GM23338 (cell line): ENCODE measurements around the gene COX7B2. TPM values are rescaled to one million over a fixed set of nuclear protein-coding genes. Genes with fewer than 3 reads are reported as not detected.

ENCODE experiments used
- ATAC-seq: fragments of 200-7000 bp; cut with Tn5 transposase; 3 replicates; pipeline ENCODE4 v1.9.1; 2020
- DNase-seq: peaks from one replicate; pipeline ENCODE4 v3.0.0-alpha.2; 2015; ENCODE audit warnings: low spot score
- H2AFZ ChIP-seq: fragments of 200-600 bp; sonication (generic); 2 replicates; pipeline ENCODE4 v1.8.0; 2016; ENCODE audit warnings: antibody characterized with exemption, mild to moderate bottlenecking, moderate library complexity
- H3F3A ChIP-seq: fragments of 200-600 bp; sonication (generic); replicated peaks from 2 replicates; pipeline ENCODE4 v1.8.0; 2017; ENCODE audit warnings: antibody characterized with exemption, mixed run types, low read depth
- H3K27ac ChIP-seq: fragments of 200-600 bp; sonication (generic); 2 replicates; pipeline ENCODE4 v1.6.1; 2016; ENCODE audit warnings: low read depth
- H3K27me3 ChIP-seq: fragments of 200-600 bp; sonication (generic); 2 replicates; pipeline ENCODE4 v1.8.0; 2016; ENCODE audit warnings: mild to moderate bottlenecking, mixed run types, moderate library complexity; ENCODE audit not compliant: insufficient read depth
- H3K36me3 ChIP-seq: fragments of 200-600 bp; sonication (generic); 2 replicates; pipeline ENCODE4 v1.8.0; 2016; ENCODE audit warnings: mild to moderate bottlenecking; ENCODE audit not compliant: insufficient read depth
- H3K4me1 ChIP-seq: fragments of 200-600 bp; sonication (generic); 2 replicates; pipeline ENCODE4 v1.8.0; 2016; ENCODE audit warnings: mild to moderate bottlenecking, moderate library complexity; ENCODE audit not compliant: insufficient read depth
- H3K4me2 ChIP-seq: fragments of 200-600 bp; sonication (generic); 2 replicates; pipeline ENCODE4 v1.7.1; 2017; ENCODE audit warnings: mixed run types
- H3K4me3 ChIP-seq: fragments of 200-600 bp; sonication (generic); 2 replicates; pipeline ENCODE4 v1.6.1; 2016; ENCODE audit warnings: mixed run types
- H3K79me2 ChIP-seq: fragments of 200-600 bp; sonication (generic); replicated peaks from 2 replicates; pipeline ENCODE4 v1.8.0; 2017; ENCODE audit warnings: mild to moderate bottlenecking; ENCODE audit not compliant: insufficient read depth
- H3K9me2 ChIP-seq: fragments of 200-600 bp; sonication (generic); 2 replicates; pipeline ENCODE4 v1.8.0; 2017; ENCODE audit not compliant: insufficient read depth
- H4K20me1 ChIP-seq: fragments of 200-600 bp; sonication (generic); replicated peaks from 2 replicates; pipeline ENCODE4 v1.8.0; 2017; ENCODE audit warnings: mild to moderate bottlenecking; ENCODE audit not compliant: insufficient read depth
- H3K27ac Mint-ChIP-seq: 2 replicates; pipeline ENCODE4 v1.8.0; 2020; ENCODE audit warnings: inconsistent platforms, mild to moderate bottlenecking, moderate library complexity, mixed read lengths
- H3K27me3 Mint-ChIP-seq: 3 replicates; pipeline ENCODE4 v1.8.0; 2022; ENCODE audit warnings: low read depth, mild to moderate bottlenecking, moderate library complexity, mixed read lengths, inconsistent platforms; ENCODE audit not compliant: insufficient read depth, poor library complexity
- H3K36me3 Mint-ChIP-seq: 3 replicates; pipeline ENCODE4 v1.8.0; 2021; ENCODE audit warnings: low read depth, mild to moderate bottlenecking, inconsistent platforms, moderate library complexity, mixed read lengths
- H3K4me1 Mint-ChIP-seq: 3 replicates; pipeline ENCODE4 v1.8.0; 2020; ENCODE audit warnings: mild to moderate bottlenecking, inconsistent platforms, mixed read lengths
- H3K4me3 Mint-ChIP-seq: 3 replicates; pipeline ENCODE4 v1.8.0; 2021; ENCODE audit warnings: moderate library complexity, mild to moderate bottlenecking, inconsistent platforms, mixed read lengths
- H3K9me3 Mint-ChIP-seq: 3 replicates; pipeline ENCODE4 v1.8.0; 2020; ENCODE audit warnings: moderate library complexity, mild to moderate bottlenecking, inconsistent platforms, mixed read lengths
- CREB1 ChIP-seq: fragments of 250-450 bp; sonication (Bioruptor Pico); IDR thresholded peaks from 2 replicates; pipeline ENCODE4 v1.5.0; 2020; ENCODE audit warnings: low read depth, mild to moderate bottlenecking, moderate library complexity
- CTCF ChIP-seq, 2 experiments: fragments of 200-600 bp in 1 of 2; sonication (generic) in 1 of 2; conservative IDR thresholded peaks; 2 replicates each; pipeline versions ENCODE4 v1.5.1 to v1.6.1; 2016 to 2017; ENCODE audit warnings: antibody characterized with exemption in 2 of 2, low read depth in 2 of 2, mild to moderate bottlenecking in 2 of 2, moderate library complexity in 1 of 2
- ETS1 ChIP-seq: IDR thresholded peaks from 2 replicates; pipeline ENCODE4 v1.6.1; 2016; ENCODE audit warnings: antibody characterized with exemption
- EZH2 ChIP-seq: fragments of 200-600 bp; sonication (generic); IDR thresholded peaks from one replicate; pipeline ENCODE4 v1.8.0; 2017; ENCODE audit warnings: antibody characterized with exemption, mild to moderate bottlenecking, low read depth; ENCODE audit not compliant: unreplicated experiment
- EZH2phosphoT487 ChIP-seq: fragments of 200-600 bp; sonication (generic); IDR thresholded peaks from one replicate; pipeline ENCODE4 v1.8.1; 2018; ENCODE audit warnings: antibody characterized with exemption; ENCODE audit not compliant: unreplicated experiment
- JUNB ChIP-seq: IDR thresholded peaks from one replicate; pipeline ENCODE4 v1.6.1; 2016; ENCODE audit warnings: antibody characterized with exemption; ENCODE audit not compliant: unreplicated experiment
- NANOG ChIP-seq: IDR thresholded peaks from 2 replicates; pipeline ENCODE4 v1.6.1; 2016; ENCODE audit warnings: antibody characterized with exemption, borderline replicate concordance
- POLR2AphosphoS5 ChIP-seq: IDR thresholded peaks from 2 replicates; pipeline ENCODE4 v1.6.1; 2016; ENCODE audit warnings: antibody characterized with exemption, low read depth
- STAT1 ChIP-seq: IDR thresholded peaks from one replicate; pipeline ENCODE4 v1.6.1; 2016; ENCODE audit warnings: antibody characterized with exemption; ENCODE audit not compliant: unreplicated experiment
- ZNF114 ChIP-seq: fragments of 250-450 bp; sonication (Bioruptor Pico); IDR thresholded peaks from 2 replicates; pipeline ENCODE4 v1.5.0; 2020; ENCODE audit warnings: mild to moderate bottlenecking, moderate library complexity
- ZNF331 ChIP-seq: fragments of 250-450 bp; sonication (Bioruptor Pico); IDR thresholded peaks from 2 replicates; pipeline ENCODE4 v1.5.0; 2020; ENCODE audit warnings: low read depth, mild to moderate bottlenecking, moderate library complexity
- ZNF462 ChIP-seq: fragments of 250-450 bp; sonication (Bioruptor Pico); IDR thresholded peaks from 2 replicates; pipeline ENCODE4 v1.5.0; 2020; ENCODE audit warnings: mild to moderate bottlenecking, moderate library complexity
- polyA plus RNA-seq: library from polyadenylated mRNA; unstranded; fragments of >200 nt; fragmentation: Nextera tagmentation; extraction: Ambion mirVana; gene quantifications from 2 replicates; pipeline ENCODE4 v1.2.1, GENCODE V29; 2016
- total RNA-seq: library from RNA; depleted of rRNA; stranded (reverse); fragments of >200 nt; shearing (Covaris generic); gene quantifications from 2 replicates; pipeline ENCODE4 v1.2.3, GENCODE V29; 2014

The COX7B2 gene
- total and polyA plus RNA-seq, 2 experiments from 2014 or later, result not detected

GRCh38 chr4:46954643-46955042, 45.6 kb upstream of the COX7B2 start (continued):
- TF ChIP-seq ETS1 (no peak), EZH2 (no peak), NANOG (no peak), STAT1 (no peak), CTCF (conservative IDR thresholded peaks at IDR 0.05; ENCODE audit: low read depth in 2 of 2) (no peak), EZH2phosphoT487 (no peak), POLR2AphosphoS5 (no peak)

GRCh38 chr4:46953564-46953963, 44.5 kb upstream of the COX7B2 start:
- H3K4me3 Mint-ChIP-seq, result no peak overlapping the region
- H3K4me1 Mint-ChIP-seq, result no peaks in the 10 kb centered on the region
- H3K27ac Mint-ChIP-seq, result no peak overlapping the region
- Histone ChIP-seq H2AFZ (no peak overlapping the region), H3K4me3 (no peak overlapping the region), H3F3A (no peaks in the 10 kb centered on the region), H3K9me2 (no peaks in the 10 kb centered on the region), H3K27ac (no peak overlapping the region), H3K27me3 (no peaks in the 10 kb centered on the region), H3K79me2 (no peaks in the 10 kb centered on the region), H3K4me1 (no peaks in the 10 kb centered on the region), H4K20me1 (no peaks in the 10 kb centered on the region), H3K36me3 (no peaks in the 10 kb centered on the region), H3K4me2 (no peak overlapping the region)
- DNase-seq (no peak), ATAC-seq (no peak)
- no peaks in the 10 kb centered on the region for H3K9me3 Mint-ChIP-seq
- H3K27me3 Mint-ChIP-seq, result peaks cover 3% of the 10 kb centered on the region
- no peaks in the 10 kb centered on the region for H3K36me3 Mint-ChIP-seq
- no peak for TF ChIP-seq EZH2phosphoT487
- no peak for TF ChIP-seq CREB1 (CRISPR knock-in tag)
- no peak for TF ChIP-seq ETS1
- no peak for TF ChIP-seq JUNB
- no peak for TF ChIP-seq STAT1
- no peak for TF ChIP-seq NANOG
- TF ChIP-seq ZNF331, result no peak
- no peak for TF ChIP-seq ZNF114 (CRISPR knock-in tag)
- TF ChIP-seq EZH2, result no peak
- no peak for TF ChIP-seq CTCF (conservative IDR thresholded peaks at IDR 0.05; ENCODE audit: low read depth in 2 of 2)
- TF ChIP-seq POLR2AphosphoS5, result no peak
- no peak for TF ChIP-seq ZNF462
